Measurements from ENCODE around the gene METTL21C. TPM values are rescaled to one million over a fixed set of nuclear protein-coding genes. Genes with fewer than 3 reads are reported as not detected.

Gene METTL21C
- total RNA-seq, 1 experiment from 2014 or later, result not detected

- Histone ChIP-seq H3K4me3 (ENCODE audit: low read depth, low read length, poor library complexity, severe bottlenecking) (no peak overlapping the region), H3K27me3 (replicated peaks; ENCODE audit: insufficient read depth, low read depth, low read length, poor library complexity) (no peaks in the 10 kb centered on the region), H3K36me3 (ENCODE audit: insufficient read depth, low read length, poor library complexity, severe bottlenecking) (no peaks in the 10 kb centered on the region), H3K27ac (ENCODE audit: low read depth, low read length, poor library complexity, severe bottlenecking) (no peak overlapping the region), H3K4me1 (ENCODE audit: insufficient read depth, low read length, poor library complexity, severe bottlenecking) (peaks cover 4% of the 10 kb centered on the region), H3K9me3 (ENCODE audit: low read depth, low read length, poor library complexity, severe bottlenecking) (no peaks in the 10 kb centered on the region)
- intact Hi-C loops (cut with micrococcal nuclease; ENCODE audit: unreplicated experiment), result loop anchor here (5.0 to 10.0 kb wide), 2 partner anchors 147 to 785 kb away; no protein-coding TSS in a partner anchor
- POLR2A ChIA-PET (ENCODE audit: low non-redundant PET), result no interaction called here
- CTCF ChIA-PET, result no interaction called here
- peak; percentile 32 for DNase-seq (ENCODE audit: low spot score)
- TF ChIP-seq CTCF (conservative IDR thresholded peaks at IDR 0.05; ENCODE audit: low read depth, low read length), result no peak
- TF ChIP-seq EZH2 (IDR thresholded peaks at IDR 0.05; ENCODE audit: borderline replicate concordance, low read depth, low read length, poor library complexity, severe bottlenecking), result no peak
- BruUV-seq (replicated peaks), result no TSS peak
Observed at GRCh38 chr13:102729560-102730270, 34.9 kb upstream of the METTL21C start.

- no TSS peak for BruUV-seq (replicated peaks)
- peak; percentile 30; the same call in 1 of the 2 replicates for TF ChIP-seq CTCF (conservative IDR thresholded peaks at IDR 0.05; ENCODE audit: low read depth, low read length)
- no peak for TF ChIP-seq EZH2 (IDR thresholded peaks at IDR 0.05; ENCODE audit: borderline replicate concordance, low read depth, low read length, poor library complexity, severe bottlenecking)
- Histone ChIP-seq H3K4me1 (ENCODE audit: insufficient read depth, low read length, poor library complexity, severe bottlenecking) (peaks cover 4% of the 10 kb centered on the region), H3K27ac (ENCODE audit: low read depth, low read length, poor library complexity, severe bottlenecking) (no peak overlapping the region), H3K36me3 (ENCODE audit: insufficient read depth, low read length, poor library complexity, severe bottlenecking) (no peaks in the 10 kb centered on the region), H3K9me3 (ENCODE audit: low read depth, low read length, poor library complexity, severe bottlenecking) (no peaks in the 10 kb centered on the region), H3K27me3 (replicated peaks; ENCODE audit: insufficient read depth, low read depth, low read length, poor library complexity) (no peaks in the 10 kb centered on the region), H3K4me3 (ENCODE audit: low read depth, low read length, poor library complexity, severe bottlenecking) (no peak overlapping the region)
- ChIA-PET POLR2A (ENCODE audit: low non-redundant PET) (interaction anchor here (0.6 kb wide), 1 partner anchor 135 kb away, joined by 4 read pairs; no protein-coding TSS in a partner anchor), CTCF (interaction anchor here (1.5 kb wide), 1 partner anchor 121 kb away, joined by 3 read pairs; no protein-coding TSS in a partner anchor)
- intact Hi-C loops (cut with micrococcal nuclease; ENCODE audit: unreplicated experiment), result loop anchor here (1.0 to 10.0 kb wide), 3 partner anchors 121 to 782 kb away; no protein-coding TSS in a partner anchor
- DNase-seq (ENCODE audit: low spot score), result peak; percentile 31
Observed at GRCh38 chr13:102726430-102726829, 31.6 kb upstream of the METTL21C start.

- BruUV-seq (replicated peaks), result no TSS peak
- DNase-seq (ENCODE audit: low spot score), result peak; percentile 60
- Histone ChIP-seq H3K9me3 (ENCODE audit: low read depth, low read length, poor library complexity, severe bottlenecking) (no peaks in the 10 kb centered on the region), H3K4me3 (ENCODE audit: low read depth, low read length, poor library complexity, severe bottlenecking) (no peak overlapping the region), H3K4me1 (ENCODE audit: insufficient read depth, low read length, poor library complexity, severe bottlenecking) (peaks cover 3% of the 10 kb centered on the region), H3K27me3 (replicated peaks; ENCODE audit: insufficient read depth, low read depth, low read length, poor library complexity) (no peaks in the 10 kb centered on the region), H3K36me3 (ENCODE audit: insufficient read depth, low read length, poor library complexity, severe bottlenecking) (no peaks in the 10 kb centered on the region), H3K27ac (ENCODE audit: low read depth, low read length, poor library complexity, severe bottlenecking) (no peak overlapping the region)
- TF ChIP-seq CTCF (conservative IDR thresholded peaks at IDR 0.05; ENCODE audit: low read depth, low read length), result peak; percentile 65
- no peak for TF ChIP-seq EZH2 (IDR thresholded peaks at IDR 0.05; ENCODE audit: borderline replicate concordance, low read depth, low read length, poor library complexity, severe bottlenecking)
- ChIA-PET CTCF (interaction anchor here (0.6 to 1.5 kb wide), 10 partner anchors 14 to 782 kb away, joined by 3 to 12 read pairs (median 4); partner anchors contain the start of genes ERCC5 and TPP2), POLR2A (ENCODE audit: low non-redundant PET) (interaction anchor here (0.6 to 0.7 kb wide), 2 partner anchors 133 to 336 kb away, joined by 4 to 10 read pairs; no protein-coding TSS in a partner anchor)
- intact Hi-C loops (cut with micrococcal nuclease; ENCODE audit: unreplicated experiment), result loop anchor here (5.0 to 10.0 kb wide), 3 partner anchors 133 to 780 kb away; no protein-coding TSS in a partner anchor
Observed at GRCh38 chr13:102724923-102725322, 30.1 kb upstream of the METTL21C start.
